HUES6 (cell line): ENCODE results near the gene CRTC1.

Experiments
- H3K27ac ChIP-seq: 2 replicates; pipeline ENCODE4 v1.7.0; 2013; ENCODE audit warnings: low read depth, mild to moderate bottlenecking, low read length, inconsistent platforms
- H3K27me3 ChIP-seq: 2 replicates; pipeline ENCODE4 v1.6.1; 2013; ENCODE audit warnings: low read length; ENCODE audit not compliant: control insufficient read depth, insufficient read depth
- H3K36me3 ChIP-seq: 2 replicates; pipeline ENCODE4 v1.6.1; 2013; ENCODE audit warnings: low read length; ENCODE audit not compliant: control insufficient read depth, insufficient read depth
- H3K4me1 ChIP-seq: 2 replicates; pipeline ENCODE4 v1.6.1; 2013; ENCODE audit warnings: low read length; ENCODE audit not compliant: control insufficient read depth, insufficient read depth
- H3K4me3 ChIP-seq: 2 replicates; pipeline ENCODE4 v1.5.1; 2013; ENCODE audit warnings: low read depth, low read length
- H3K9ac ChIP-seq: one replicate; pipeline ENCODE4 v1.6.1; 2013; ENCODE audit warnings: mild to moderate bottlenecking, low read length
- H3K9me3 ChIP-seq: 2 replicates; pipeline ENCODE4 v1.6.1; 2013; ENCODE audit warnings: low read depth, low read length; ENCODE audit not compliant: control insufficient read depth, insufficient read depth

CRTC1 gene

DNA sequence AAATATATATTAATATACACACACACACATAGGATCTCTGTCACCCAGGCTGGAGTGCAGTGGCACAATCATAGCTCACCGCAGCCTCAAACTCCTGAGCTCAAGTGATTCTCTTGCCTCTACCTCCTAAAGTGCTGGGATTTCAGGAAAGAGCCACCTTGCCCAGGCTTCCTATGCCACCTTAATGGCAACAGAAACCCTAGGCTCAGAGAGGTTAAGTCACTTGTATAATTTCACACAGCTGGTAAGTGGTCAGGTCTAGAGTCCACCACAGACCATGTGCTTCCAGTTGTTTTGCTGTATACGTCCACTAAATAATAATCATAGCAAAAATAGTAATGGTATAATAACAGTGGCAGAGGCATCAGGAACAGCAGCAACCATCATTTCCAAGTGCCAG is 147.0 kb downstream of the CRTC1 start:
- no peak overlapping the region for H3K27ac ChIP-seq
- H3K4me1 ChIP-seq, result peaks cover 18% of the 10 kb centered on the region
- H3K4me3 ChIP-seq, result no peak overlapping the region
- peaks cover 12% of the 10 kb centered on the region for H3K36me3 ChIP-seq
- no peak overlapping the region for H3K9ac ChIP-seq
- peaks cover 7% of the 10 kb centered on the region; the same call in 1 of the 2 replicates for H3K9me3 ChIP-seq
- H3K27me3 ChIP-seq, result peaks cover 10% of the 10 kb centered on the region

DNA sequence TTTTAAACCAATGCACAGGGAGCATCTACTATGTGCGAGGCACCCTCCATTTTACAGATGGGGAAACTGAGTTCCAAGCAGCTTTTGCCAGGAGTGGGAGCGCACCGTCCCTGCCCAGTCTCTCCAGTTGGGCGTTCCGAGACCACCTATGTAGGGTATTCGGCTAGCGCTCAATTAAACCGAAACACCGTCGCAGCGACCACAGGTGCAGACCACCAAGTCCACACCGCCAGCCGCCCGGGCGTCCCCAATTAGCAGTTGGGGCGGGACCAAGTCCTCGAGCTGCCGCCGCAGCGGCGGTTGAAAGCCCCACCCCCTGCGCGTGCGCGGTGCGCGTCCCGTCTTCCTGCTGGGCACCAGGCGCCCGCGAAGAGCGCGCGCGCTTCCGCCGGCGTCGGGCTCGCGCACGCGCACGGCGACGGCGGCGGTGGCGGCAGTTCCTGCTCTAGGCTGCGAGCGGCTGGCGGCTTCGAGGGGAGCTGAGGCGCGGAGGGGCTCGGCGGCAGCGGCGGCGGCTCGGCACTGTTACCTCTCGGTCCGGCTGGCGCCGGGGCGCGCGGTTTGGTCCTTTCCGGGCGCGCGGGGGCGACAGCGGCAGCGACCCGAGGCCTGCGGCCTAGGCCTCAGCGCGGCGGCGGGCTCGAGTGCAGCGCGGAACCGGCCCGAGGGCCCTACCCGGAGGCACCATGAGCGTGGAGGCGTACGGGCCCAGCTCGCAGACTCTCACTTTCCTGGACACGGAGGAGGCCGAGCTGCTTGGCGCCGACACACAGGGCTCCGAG is 148.2 kb downstream of the CRTC1 start, which contains the start of gene UPF1:
Gene UPF1 (plus strand): TSS at position 436 of the 782 bp plus-strand sequence. CDS start 251 bp downstream, at position 687.
- peak within 1 kb of the TSS; percentile 94; the same call in 1 of the 2 replicates for H3K27ac ChIP-seq
- peak within 1 kb of the TSS; percentile 98 for H3K4me3 ChIP-seq
- H3K36me3 ChIP-seq, result peaks cover 19% of the 10 kb centered on the region
- H3K27me3 ChIP-seq, result peaks cover 10% of the 10 kb centered on the region
- peaks cover 6% of the 10 kb centered on the region; the same call in 1 of the 2 replicates for H3K9me3 ChIP-seq
- H3K9ac ChIP-seq, result peak within 1 kb of the TSS; percentile 97
- H3K4me1 ChIP-seq, result peaks cover 18% of the 10 kb centered on the region
